Renal pelvis (tissue), 4 donors: Measurements from ENCODE around the gene SPEG. TPM values are rescaled to one million over a fixed set of nuclear protein-coding genes. Genes with fewer than 3 reads are reported as not detected.

Experiments
- DNase-seq: peaks from one replicate; pipeline ENCODE4 v3.0.0-alpha.2; 2013
- polyA plus RNA-seq, 3 donors: library from polyadenylated mRNA; unstranded; fragments of 120-200 nt; gene quantifications; one replicate each; pipeline ENCODE4 v1.2.1, GENCODE V29; 2013; ENCODE audit not compliant: insufficient read length in 3 of 3

The SPEG gene
- polyA plus RNA-seq, 3 donors, result 13.1 to 16.9 (median 13.5) TPM

DNA sequence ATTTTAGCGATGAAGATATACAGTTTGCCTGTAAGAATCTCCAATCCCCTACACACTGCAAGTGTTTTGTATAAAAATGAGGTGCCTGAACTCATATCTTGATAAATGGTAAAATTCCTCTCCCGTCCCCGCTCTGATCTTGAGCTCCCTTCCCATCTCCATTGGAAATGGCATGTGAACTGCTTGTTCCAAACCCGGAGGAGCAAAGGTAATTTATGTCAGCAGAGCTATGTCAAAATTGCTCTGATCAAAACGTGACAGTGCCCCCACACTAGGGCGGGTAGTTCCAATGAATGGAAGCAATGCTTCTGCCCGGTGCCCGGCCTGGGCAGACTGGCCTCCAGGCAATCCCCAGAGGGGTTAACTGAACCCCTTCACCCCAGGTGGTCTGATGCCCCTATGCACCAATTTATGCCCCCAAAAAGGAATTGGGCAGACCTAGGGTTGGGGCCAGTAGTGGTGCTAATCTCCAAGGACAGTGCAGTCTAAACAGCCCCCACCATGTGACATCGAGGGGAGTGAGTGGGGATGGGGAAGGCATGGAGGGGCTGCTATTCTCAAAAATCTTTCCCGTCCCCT, 60.4 kb downstream of the SPEG start:
- DNase-seq, result no peak

DNA sequence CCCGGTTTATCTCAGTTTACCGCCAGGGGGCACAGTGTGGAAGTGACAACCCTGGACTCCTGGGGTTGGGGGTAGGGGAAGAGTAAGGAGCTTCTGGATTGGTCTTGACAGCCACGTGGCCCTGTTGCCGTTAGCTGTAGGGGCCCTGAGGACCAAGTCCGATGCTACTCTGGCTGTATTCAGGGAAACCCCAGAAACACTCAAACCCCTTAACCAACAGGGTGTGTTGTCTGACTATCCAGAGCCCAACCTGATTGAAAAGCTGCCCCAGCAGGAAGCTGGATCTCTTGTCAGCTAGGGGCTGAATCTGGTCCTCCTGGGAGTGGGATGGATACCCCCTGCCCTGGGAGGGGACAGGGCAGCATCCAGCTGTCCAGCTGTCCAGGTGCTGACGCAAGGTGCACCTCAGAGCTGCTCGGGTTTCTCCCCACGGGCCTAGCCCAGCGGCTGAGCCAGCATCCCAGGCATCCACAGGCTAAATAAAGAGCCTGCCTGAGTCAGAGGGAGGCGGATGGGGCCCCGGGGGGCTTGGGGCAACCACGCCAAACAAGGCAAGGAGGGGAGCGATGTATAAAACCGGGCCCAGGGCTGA, 61.0 kb downstream of the SPEG start:
- no peak for DNase-seq

DNA sequence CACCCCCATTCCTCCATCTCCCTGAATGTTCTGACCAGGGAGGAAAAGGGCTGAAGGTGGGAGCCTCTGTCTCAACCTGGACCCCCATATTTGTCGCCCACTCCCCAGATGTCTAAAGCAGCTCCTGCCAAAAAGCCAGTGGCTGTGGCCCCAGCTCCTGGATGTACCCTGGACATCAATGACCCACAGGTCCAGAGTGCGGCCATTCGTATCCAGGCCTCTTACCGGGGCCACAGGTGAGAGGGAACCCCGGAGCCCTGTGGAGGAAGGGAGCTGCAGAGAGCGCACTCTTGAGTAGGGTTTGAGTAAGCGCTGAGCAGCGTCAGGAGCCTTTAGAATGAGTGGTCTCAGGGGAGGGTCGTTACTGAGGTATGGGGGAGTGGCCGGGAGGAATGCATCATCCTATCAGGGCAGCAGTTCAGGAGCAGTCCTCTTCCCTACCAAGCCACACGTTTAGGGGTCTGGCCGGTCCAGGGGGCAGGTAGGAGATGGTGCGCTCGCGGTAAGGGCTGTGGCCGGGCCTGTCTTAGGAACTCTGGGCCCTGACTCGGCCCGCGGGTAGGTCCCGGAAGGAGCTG, 61.7 kb downstream of the SPEG start:
- no peak for DNase-seq

DNA sequence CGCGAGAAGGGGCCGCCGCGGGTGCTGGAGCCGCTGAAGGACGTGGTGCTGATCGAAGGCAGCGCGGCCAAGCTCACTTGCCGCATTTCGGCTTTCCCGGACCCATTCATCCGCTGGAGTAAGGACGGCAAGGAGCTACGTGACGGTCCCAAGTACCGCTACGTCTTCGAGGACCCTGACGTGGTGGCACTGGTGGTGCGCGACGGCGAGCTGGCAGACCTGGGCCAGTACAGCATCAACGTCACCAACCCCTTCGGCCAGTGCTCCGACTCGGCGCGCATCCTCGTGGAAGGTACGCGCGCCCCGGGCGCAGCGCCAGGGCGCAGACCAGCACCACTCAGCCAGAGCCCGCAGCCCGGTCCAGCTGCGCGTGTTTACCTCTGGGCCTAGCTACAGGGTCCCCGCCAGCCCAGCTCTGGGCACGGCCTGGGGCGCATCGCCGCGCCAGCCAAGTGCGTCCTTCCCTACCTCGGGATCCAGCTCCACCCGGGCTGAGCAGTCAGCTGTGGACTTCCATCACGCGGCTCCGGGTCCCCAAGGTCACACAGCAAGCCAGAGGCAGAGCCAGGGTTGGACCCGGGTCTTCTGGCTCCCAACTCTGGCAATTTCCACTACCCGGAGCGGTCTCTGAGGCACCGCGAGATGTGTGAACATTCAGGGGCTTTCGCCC, 62.3 kb downstream of the SPEG start:
- no peak for DNase-seq

DNA sequence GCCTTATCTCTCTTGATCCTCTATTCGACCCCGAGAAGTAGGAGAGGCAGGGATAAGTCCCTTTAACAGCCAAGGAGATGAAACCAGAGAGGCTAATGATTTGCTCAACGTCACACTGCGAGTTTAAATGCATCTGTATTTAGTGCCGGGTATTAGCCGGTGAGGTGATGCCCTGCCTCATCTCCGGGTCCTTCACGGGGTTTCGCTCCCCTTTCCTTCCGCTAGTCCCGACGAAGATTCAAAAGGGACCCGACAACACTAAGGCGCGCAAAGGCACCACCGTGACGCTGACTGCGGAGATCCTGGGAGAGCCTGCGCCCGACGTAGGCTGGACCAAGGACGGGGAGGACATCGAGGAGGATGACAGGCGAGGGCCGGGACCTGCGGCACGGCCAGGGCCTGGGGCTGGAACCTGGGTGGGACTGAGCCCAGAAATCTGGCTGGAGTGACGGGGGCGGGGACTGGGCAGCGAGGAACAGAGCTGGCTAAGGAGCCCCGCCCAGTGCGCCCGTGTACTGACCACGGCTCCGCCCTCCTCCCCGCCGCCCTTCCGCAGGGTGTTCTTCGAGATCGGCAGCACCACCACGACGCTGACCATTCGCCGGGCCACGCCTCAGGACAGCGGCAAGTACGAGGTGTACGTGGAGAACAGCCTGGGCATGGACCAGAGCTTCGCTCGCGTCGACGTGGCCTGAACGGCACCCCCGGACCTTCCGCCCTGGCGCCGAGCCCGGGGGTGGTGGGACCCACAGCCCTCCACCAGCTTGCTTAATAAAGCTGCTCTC, 63.0 kb downstream of the SPEG start:
- DNase-seq, result no peak

DNA sequence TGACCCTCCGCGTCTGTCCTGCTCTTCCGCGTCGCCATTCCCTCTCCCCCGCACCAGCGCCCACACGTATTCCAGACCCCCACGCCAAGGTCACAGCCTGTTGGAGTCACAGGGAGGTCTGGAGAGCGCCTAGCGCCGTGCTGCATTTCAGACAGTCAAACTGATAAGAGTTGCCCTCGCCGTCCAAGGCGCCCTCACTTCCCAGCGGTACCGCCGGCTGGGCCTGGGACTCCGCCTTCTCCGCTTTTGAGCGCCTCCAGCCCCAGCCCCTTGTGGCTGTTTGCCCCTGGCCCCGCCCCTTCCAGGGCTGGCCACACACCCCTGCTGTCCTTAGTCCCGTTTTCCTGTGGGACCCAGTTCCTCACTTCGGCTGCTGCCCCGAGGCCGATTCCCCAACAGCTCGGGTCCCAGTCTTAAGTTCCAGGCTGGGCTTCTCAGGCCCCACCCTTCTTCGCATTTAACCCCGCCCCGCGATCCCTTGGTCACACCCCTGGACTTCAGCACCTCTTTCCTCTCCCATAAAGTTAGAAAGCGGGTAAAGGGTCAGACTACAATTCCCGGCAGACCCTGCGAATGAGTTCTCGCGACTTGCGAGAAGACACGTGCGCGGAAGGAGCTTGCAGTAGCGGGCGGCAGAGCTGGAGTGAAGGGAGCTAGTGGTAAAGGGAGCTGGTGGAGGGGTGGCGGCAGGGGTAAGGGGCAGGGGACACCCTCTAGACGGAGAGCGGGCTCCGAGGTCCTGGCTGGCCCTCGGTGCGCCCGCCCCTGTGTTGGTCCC, 63.8 kb downstream of the SPEG start, which contains the start of gene GMPPA:
GMPPA (plus strand) TSS at position 612 of the 778 bp plus-strand sequence. CDS start 1,085 bp downstream, outside the sequence.
- peak; percentile 98 for DNase-seq

DNA sequence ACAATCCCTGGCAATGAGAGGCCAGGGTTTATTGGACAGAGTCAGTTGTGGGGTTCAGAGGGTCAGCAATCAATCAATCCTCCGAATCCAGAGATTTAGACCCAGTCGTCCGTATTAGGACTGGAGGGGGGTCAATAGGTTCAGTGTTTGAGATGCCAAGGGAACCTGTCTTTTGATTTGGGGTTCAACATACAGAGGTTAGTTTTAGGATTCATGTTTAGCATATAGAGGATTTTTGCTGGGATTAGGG, 64.3 kb downstream of the SPEG start:
- no peak for DNase-seq

DNA sequence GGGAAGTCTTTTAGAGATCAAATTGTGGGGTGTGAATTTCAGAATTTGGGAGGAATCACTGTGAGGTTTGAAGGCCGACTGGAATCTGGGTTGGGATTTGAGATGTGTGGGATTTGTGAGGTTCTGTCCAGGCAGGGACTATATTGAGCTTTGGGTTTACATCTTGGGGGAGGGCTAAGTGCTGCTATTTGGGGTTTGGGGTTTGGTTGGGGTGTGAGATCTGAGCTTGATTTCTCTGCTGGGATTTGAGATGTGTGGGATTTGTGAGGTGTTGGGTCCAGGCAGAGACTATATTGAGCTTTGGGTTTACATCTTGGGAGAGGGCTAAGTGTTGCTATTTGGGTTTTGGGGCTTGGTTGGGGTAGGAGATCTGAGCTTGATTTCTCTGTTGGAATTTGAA, 64.9 kb downstream of the SPEG start:
- no peak for DNase-seq

DNA sequence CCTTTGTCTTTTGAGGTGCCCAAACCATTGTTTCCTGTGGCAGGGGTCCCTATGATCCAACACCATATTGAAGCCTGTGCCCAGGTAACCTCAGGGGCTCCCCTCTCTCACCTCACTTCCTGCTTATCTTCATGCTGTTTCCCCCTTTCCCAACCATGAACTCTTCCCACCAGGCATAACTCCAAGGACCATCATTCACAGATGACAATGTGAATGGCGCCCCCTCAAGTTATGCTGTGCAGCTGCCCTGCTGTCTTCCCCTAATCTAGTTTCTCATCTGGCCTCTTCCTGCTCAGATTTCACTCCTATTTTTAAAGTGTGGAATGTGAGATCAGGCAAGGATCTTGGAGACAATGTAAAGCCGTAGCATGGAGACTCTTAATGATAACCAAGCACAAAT, 65.5 kb downstream of the SPEG start:
- no peak for DNase-seq

DNA sequence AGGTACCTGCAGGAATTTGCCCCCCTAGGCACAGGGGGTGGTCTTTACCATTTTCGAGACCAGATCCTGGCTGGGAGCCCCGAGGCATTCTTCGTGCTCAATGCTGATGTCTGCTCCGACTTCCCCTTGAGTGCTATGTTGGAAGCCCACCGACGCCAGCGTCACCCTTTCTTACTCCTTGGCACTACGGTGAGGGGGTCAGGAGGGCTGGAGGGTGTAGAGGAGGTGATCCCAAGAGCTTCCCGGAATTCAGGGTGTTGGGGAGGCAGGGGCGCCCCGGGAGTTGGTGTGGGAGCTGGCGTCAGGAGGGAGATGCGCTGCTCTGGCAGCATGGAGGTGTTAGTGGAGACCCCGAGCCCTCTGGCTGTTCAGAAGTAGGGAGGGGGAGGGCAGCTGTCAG, 67.2 kb downstream of the SPEG start:
- no peak for DNase-seq

DNA sequence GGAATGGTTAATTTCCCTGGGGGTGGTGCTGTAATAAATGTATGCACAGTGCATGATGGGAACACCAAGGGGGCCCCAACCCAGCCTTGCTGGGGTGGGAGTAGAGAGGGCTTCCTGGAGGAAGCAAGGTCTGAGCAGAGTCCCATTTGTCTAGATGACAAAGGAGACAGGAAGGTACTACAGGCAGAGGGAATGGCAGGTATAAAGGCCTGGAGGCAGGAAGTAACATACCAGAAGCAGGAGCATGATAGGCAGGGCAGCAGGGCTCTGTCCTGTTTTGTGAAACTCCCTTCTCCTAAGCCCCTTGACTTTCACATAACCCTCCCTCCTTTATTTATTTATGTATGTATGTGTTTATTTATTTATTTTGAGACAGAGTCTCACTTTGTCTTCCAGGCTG, 68.0 kb downstream of the SPEG start:
- DNase-seq, result no peak

DNA sequence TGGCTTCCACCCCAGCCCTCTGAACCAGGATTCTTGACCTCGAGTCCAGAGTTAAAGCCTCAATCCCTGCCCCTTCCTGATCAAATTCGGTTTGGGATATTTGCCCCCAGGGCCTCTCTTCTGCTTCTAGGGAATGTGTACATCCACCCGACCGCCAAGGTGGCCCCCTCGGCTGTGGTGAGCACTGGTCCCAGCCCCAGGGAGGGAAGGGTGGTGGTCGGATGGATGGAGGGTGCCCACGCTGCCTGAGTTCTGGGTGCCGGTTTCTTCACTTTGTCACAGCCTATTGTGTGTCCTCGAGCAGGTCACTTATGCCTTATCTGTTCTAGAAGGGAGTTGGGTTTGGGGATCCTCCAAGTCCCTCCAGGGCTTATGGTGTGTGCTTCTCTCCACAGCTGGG, 70.9 kb downstream of the SPEG start:
- DNase-seq, result no peak

DNA sequence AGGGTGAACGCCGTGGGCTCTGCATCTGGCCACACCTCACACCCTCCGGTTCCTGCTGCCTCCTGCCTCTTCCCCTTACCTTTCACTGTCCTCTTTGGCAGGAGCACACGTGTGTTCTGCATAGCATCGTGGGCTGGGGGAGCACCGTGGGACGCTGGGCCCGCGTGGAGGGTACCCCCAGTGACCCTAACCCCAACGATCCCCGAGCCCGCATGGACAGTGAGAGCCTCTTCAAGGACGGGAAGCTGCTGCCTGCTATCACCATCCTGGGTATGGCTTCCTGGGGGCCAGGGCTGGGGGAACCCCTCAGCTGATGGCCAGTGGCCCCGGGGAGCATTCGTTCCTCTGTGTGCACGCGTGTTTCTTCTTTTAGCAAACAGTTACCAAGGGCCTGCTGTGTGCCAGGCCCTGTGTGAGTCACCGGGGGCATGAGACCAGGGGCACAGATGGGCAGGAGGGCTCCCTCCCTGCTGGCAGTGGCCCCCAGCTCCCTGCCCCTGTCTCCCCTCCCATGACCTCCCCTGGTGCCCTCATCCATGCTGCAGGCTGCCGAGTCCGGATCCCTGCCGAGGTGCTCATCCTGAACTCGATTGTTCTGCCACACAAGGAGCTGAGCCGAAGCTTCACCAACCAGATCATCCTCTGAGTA, 71.6 kb downstream of the SPEG start:
- no peak for DNase-seq

DNA sequence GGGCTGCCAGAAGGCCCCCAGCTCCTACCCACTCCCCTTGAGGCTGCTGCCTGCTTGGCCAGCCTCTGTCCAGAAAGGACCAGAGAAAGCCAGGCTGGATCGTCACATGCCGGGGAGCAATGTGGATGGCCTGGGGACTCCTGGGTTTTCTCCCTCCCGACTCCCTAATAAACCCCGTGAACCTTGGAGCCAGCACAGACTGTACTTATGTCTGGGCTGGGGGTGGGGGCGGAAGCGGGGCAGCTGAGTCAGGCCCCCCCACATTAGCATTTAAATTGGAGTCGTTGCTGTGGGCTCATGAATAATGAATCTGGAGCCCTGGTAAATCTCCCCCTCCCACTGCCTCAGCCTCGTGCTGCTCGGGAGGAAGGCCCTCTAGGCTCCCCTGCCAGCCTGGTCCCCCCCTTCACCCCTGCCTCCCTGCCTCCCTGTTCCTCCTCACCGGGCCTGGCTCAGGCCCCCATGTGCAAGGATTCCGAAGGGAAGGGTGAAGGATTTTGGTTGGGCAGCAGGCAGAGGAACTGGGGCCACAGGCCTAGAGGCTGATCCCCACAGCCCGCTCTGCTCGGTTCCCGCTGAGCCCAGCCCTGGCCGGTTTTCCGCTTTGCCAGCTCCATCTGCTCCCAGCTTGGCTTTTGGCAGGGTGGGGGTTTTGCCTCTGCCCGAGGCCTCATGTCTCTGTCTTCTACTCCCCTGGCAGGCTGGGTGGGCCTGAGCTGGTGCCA, 72.3 kb downstream of the SPEG start:
- no peak for DNase-seq

DNA sequence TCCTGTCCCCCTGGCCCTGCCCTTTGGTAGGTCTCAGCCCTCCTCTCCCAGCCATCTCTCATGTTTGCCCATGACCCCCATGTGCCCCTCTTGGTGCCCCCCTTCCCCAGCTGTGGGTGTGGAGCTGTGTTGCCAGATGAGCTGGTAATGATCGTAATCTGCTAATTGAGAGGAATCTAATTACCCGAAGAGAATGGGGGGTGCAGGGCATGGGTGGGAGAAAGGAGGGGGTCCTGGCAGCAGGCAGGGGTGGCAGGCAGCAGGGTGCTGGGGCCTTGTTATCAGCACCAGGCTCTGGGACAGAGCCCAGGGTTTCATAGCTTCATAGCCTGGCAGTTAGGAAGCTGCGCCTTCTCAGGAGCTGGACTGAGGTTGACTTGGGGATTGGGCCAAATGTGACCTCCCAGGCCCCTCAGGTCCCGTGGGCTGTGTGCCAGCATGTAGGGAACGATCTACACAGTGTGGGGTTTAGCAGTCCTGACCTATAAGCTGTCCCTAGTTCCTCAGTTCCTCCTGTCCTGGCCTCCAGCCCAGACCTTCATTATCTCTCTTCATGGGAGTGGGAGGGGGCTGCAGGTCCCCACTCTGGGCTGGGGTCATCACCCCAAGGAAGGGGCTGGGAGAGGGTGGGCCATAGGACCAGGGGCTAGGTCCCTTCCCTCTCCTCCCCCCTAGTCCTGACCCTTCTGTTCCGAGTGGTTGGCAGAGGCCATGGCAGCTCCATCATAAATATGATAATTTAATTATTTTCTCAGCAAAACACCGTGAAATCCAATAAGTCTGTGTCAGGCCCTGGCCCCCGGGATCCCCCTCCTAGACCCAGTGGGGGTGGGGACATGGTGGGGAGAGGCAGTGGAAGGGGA, 73.2 kb downstream of the SPEG start:
- DNase-seq, result no peak

DNA sequence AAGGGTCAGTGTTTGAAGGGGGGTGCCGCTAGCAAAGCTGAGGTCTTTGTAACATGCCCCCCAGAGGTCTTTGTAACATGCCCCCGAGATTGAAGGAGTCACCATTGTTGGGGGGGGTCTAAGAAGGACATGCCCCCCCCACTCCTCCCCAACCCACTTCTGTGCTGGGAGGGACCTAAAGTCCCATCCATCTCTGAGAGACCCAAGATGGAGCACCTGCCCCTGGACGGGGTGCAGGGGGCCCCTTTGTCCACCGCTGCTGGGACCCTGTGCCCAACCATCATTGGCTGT, 73.7 kb downstream of the SPEG start:
- no peak for DNase-seq

DNA sequence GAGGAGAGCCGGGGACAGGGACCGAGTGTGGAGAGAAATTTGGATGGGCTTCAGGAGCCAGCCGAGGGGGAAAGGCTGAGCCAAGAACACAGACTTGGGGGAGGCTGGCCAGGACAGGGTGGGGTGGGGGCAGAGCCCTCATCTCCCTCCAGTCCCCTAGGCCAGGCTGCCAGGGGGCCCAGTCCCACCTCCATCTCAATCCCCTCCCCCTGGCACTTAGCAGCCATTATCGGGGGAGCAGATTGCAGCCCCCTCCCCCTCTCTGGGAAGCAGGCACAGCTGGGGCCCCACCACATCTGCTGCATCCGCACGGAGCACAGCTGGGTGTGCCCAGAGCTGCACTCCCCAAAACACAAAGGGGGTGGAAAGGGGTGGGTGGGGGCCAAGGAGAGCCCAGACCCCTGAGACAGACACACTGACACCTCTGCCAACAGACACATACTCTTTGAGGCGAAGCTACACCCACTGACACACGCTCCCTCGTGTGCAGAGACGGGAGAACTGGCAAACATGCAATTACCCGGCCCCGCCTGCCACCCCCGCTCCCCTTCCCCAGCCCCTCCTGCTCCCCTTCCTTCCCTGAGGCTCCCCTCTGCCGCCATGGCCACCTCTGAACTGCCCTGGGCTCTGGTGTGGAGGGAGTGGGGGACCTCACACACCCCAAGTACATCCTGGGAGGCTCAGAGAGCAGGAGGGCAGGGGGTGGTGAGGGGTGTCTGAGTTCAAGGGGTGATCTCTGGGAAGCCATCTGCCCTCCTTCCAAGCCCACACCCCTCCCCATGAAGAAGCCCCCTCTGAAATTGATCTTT, 74.5 kb downstream of the SPEG start:
- DNase-seq, result no peak

DNA sequence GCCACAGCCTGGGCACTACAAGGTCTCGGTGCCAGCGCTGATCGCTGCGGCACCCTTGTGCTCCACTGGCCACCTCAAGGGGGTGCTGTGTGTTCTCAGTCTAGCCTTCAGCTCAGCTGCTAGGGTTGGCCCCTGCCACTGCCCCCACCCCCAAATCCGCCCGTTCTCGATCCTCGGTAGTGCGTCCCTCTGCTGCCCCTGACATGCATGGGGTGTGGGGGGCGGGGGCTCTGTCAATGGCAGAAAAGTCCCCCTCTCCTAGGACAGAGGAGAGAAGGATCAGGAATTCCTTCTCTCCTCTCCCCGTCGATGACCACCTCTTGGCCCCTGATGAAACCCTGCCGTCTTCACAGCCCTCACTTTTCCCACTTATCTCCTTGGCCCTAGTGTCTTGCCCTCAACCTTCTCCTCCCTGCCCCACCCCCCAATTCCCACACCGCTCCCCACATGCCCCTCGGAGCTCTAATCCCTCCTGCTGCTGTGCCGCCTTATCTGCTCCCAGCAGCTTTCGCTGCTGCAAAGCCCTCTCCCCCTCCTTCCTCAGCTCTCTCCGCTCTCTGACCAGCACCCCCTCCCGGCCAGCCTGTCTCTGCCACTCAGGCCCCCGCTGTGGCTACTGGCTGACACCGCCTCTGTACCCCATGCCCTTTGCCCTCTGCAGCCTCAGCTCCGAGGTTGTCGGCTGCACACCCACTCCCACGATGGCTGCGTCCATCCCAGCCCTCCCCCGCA, 75.3 kb downstream of the SPEG start:
- no peak for DNase-seq
